ENCODE results near the gene DDHD1. TPM values are rescaled to one million over a fixed set of nuclear protein-coding genes. Genes with fewer than 3 reads are reported as not detected.
"Not testable (repeated sequence)": the region's sequence is repeated elsewhere in the genome, so short reads cannot be mapped to it uniquely, and the experiment has no call there.

DDHD1 gene
- total and polyA plus RNA-seq, 7 donors, result 1.2 to 21.4 (median 15.2) TPM

GRCh38 chr14:53190938-53191337, 37.8 kb upstream of the DDHD1 start:
- Histone ChIP-seq H3K27ac (no peak overlapping the region), H3K9me3 (no peaks in the 10 kb centered on the region), H3K27me3 (no peaks in the 10 kb centered on the region), H3K36me3 (no peaks in the 10 kb centered on the region), H3K4me3 (no peak overlapping the region), H3K4me1 (no peaks in the 10 kb centered on the region)
- DNase-seq, result no peak
- intact Hi-C loops (cut with DNase I), result no loop called here
- WGBS, 2 donors, result 69 to 71% methylated on average over 2 of the region's 2 CpGs
- TF ChIP-seq POLR2A (IDR thresholded peaks at IDR 0.05), result no peak
- TF ChIP-seq EP300 (IDR thresholded peaks at IDR 0.05), result no peak
- no peak for TF ChIP-seq POLR2AphosphoS5 (IDR thresholded peaks at IDR 0.05)
- no peak for TF ChIP-seq CTCF (IDR thresholded peaks at IDR 0.05)

GRCh38 chr14:53187921-53188463, 34.9 kb upstream of the DDHD1 start:
- no peaks in the 10 kb centered on the region for H3K9me3 ChIP-seq
- H3K4me3 ChIP-seq, result no peak overlapping the region
- no peaks in the 10 kb centered on the region for H3K4me1 ChIP-seq
- intact Hi-C loops (cut with DNase I), result no loop called here
- no peaks in the 10 kb centered on the region for H3K36me3 ChIP-seq
- 76 to 79% methylated on average over 5 of the region's 5 CpGs for WGBS, 2 donors
- TF ChIP-seq CTCF (IDR thresholded peaks at IDR 0.05), result no peak
- no peak for TF ChIP-seq POLR2A (IDR thresholded peaks at IDR 0.05)
- TF ChIP-seq EP300 (IDR thresholded peaks at IDR 0.05), result no peak
- TF ChIP-seq POLR2AphosphoS5 (IDR thresholded peaks at IDR 0.05), result no peak
- H3K27ac ChIP-seq, result no peak overlapping the region
- no peaks in the 10 kb centered on the region for H3K27me3 ChIP-seq
- no peak for DNase-seq

- Histone ChIP-seq H3K9me3 (no peaks in the 10 kb centered on the region), H3K27ac (no peak overlapping the region), H3K4me3 (no peak overlapping the region), H3K27me3 (no peaks in the 10 kb centered on the region), H3K36me3 (no peaks in the 10 kb centered on the region), H3K4me1 (no peaks in the 10 kb centered on the region)
- TF ChIP-seq POLR2A (IDR thresholded peaks at IDR 0.05) (no peak), POLR2AphosphoS5 (IDR thresholded peaks at IDR 0.05) (no peak), CTCF (IDR thresholded peaks at IDR 0.05) (no peak), EP300 (IDR thresholded peaks at IDR 0.05) (no peak)
- 81 to 91% methylated on average over 1 of the region's 1 CpG for WGBS, 2 donors
- DNase-seq, result no peak
- intact Hi-C loops (cut with DNase I), result no loop called here
Measured at GRCh38 chr14:53186532-53186931, 33.4 kb upstream of the DDHD1 start.

- no peaks in the 10 kb centered on the region for H3K27me3 ChIP-seq
- 58 to 65% methylated on average over 2 of the region's 2 CpGs for WGBS, 2 donors
- DNase-seq, result no peak
- no peaks in the 10 kb centered on the region for H3K4me1 ChIP-seq
- no peak overlapping the region for H3K4me3 ChIP-seq
- intact Hi-C loops (cut with DNase I), result no loop called here
- no peaks in the 10 kb centered on the region for H3K9me3 ChIP-seq
- TF ChIP-seq POLR2A (IDR thresholded peaks at IDR 0.05) (no peak), EP300 (IDR thresholded peaks at IDR 0.05) (no peak), CTCF (IDR thresholded peaks at IDR 0.05) (no peak), POLR2AphosphoS5 (IDR thresholded peaks at IDR 0.05) (no peak)
- no peak overlapping the region for H3K27ac ChIP-seq
- no peaks in the 10 kb centered on the region for H3K36me3 ChIP-seq
Measured at GRCh38 chr14:53183611-53184010, 30.5 kb upstream of the DDHD1 start.

GRCh38 chr14:53183056-53183455, 29.9 kb upstream of the DDHD1 start:
- H3K4me1 ChIP-seq, result no peaks in the 10 kb centered on the region
- H3K4me3 ChIP-seq, result no peak overlapping the region
- no peaks in the 10 kb centered on the region for H3K36me3 ChIP-seq
- intact Hi-C loops (cut with DNase I), result no loop called here
- DNase-seq, result no peak
- H3K9me3 ChIP-seq, result no peaks in the 10 kb centered on the region
- H3K27me3 ChIP-seq, result no peaks in the 10 kb centered on the region
- H3K27ac ChIP-seq, result no peak overlapping the region
- 49 to 69% methylated on average over 2 of the region's 2 CpGs for WGBS, 2 donors
- TF ChIP-seq POLR2AphosphoS5 (IDR thresholded peaks at IDR 0.05) (no peak), CTCF (IDR thresholded peaks at IDR 0.05) (no peak), EP300 (IDR thresholded peaks at IDR 0.05) (no peak), POLR2A (IDR thresholded peaks at IDR 0.05) (no peak)

- DNase-seq; H3K9me3 ChIP-seq; intact Hi-C loops (cut with DNase I); H3K4me1 ChIP-seq; H3K36me3 ChIP-seq; H3K27me3 ChIP-seq; H3K27ac ChIP-seq; H3K4me3 ChIP-seq: not testable (repeated sequence)
- 80 to 89% methylated on average over 10 of the region's 11 CpGs for WGBS, 2 donors
Measured at GRCh38 chr14:53181463-53182081, 28.4 kb upstream of the DDHD1 start.

All from sigmoid colon (tissue), 7 donors.